T-cell (primary cell): ENCODE data around the gene FBXL12. TPM values are rescaled to one million over a fixed set of nuclear protein-coding genes. Genes with fewer than 3 reads are reported as not detected.

Experiments used
- ATAC-seq, 4 experiments: fragments of 200-7000 bp in 3 of 4; fragments of 150-1000 bp in 1 of 4; cut with Tn5 transposase; replicated peaks in 1 of 4; 1 replicate in 3 of 4; 2 replicates in 1 of 4; pipeline ENCODE4 v1.10.0; 2021; ENCODE audit warnings: moderate library complexity in 3 of 4, mild to moderate bottlenecking in 2 of 4, moderate number of reproducible peaks in 1 of 4
- CTCF ChIA-PET, 2 donors: fragments of 300-600 bp; sonication (Branson Sonifier 250); formaldehyde crosslinking; loops; one replicate each; lab custom pipeline; 2022; ENCODE audit warnings: antibody characterized with exemption in 2 of 2; lab: Charles Lee
- POLR2A ChIA-PET, 2 donors: fragments of 300-600 bp; sonication (Branson Sonifier 250); formaldehyde crosslinking; loops; one replicate each; lab custom pipeline; 2022; ENCODE audit warnings: antibody characterized with exemption in 2 of 2; lab: Charles Lee
- DNase-seq, 35 experiments: peaks; one replicate each; pipeline versions ENCODE4 v3.0.0 to v3.0.0-alpha.2; 2013 to 2023
- H3K27ac ChIP-seq: one replicate; pipeline ENCODE4 v1.5.1; 2013; ENCODE audit warnings: low read length
- H3K27me3 ChIP-seq, 2 experiments: replicated peaks in 1 of 2; 1 replicate in 1 of 2; 2 replicates in 1 of 2; pipeline versions ENCODE4 v1.6.1 to v1.7.0; 2013; ENCODE audit warnings: low read length in 1 of 2, mixed read lengths in 1 of 2; ENCODE audit not compliant: control insufficient read depth in 2 of 2, insufficient read depth in 2 of 2; ENCODE audit errors: extremely low read depth in 1 of 2
- H3K36me3 ChIP-seq, 2 donors: 1 replicate in 1 of 2; 2 replicates in 1 of 2; pipeline versions ENCODE4 v1.6.1 to v1.7.0; 2013; ENCODE audit warnings: low read length in 1 of 2; ENCODE audit not compliant: control insufficient read depth in 2 of 2, insufficient read depth in 1 of 2; ENCODE audit errors: extremely low read depth in 1 of 2
- H3K4me1 ChIP-seq, 2 experiments: 1 replicate in 1 of 2; 2 replicates in 1 of 2; pipeline versions ENCODE4 v1.6.1 to v1.7.0; 2013; ENCODE audit warnings: low read length in 2 of 2, mixed read lengths in 1 of 2; ENCODE audit not compliant: insufficient read depth in 2 of 2, control insufficient read depth in 1 of 2; ENCODE audit errors: extremely low read depth in 1 of 2
- H3K4me3 ChIP-seq, 2 donors: 1 replicate in 1 of 2; 2 replicates in 1 of 2; pipeline versions ENCODE4 v1.5.1 to v1.7.0; 2013; ENCODE audit warnings: mild to moderate bottlenecking in 2 of 2, low read length in 1 of 2, moderate library complexity in 1 of 2; ENCODE audit not compliant: control insufficient read depth in 1 of 2; ENCODE audit errors: extremely low read depth in 1 of 2
- H3K9me3 ChIP-seq: 2 replicates; pipeline ENCODE4 v1.7.0; 2013
- H3K27ac Mint-ChIP-seq, 2 donors: one replicate each; pipeline ENCODE4 v1.8.0; 2020 to 2021; ENCODE audit warnings: mild to moderate bottlenecking in 2 of 2, mixed read lengths in 2 of 2
- H3K27me3 Mint-ChIP-seq, 2 donors: one replicate each; pipeline ENCODE4 v1.8.0; 2021 to 2022; ENCODE audit warnings: mixed read lengths in 2 of 2
- H3K36me3 Mint-ChIP-seq: one replicate; pipeline ENCODE4 v1.8.0; 2021; ENCODE audit warnings: mixed read lengths
- H3K4me1 Mint-ChIP-seq, 3 donors: one replicate each; pipeline ENCODE4 v1.8.0; 2020 to 2022; ENCODE audit warnings: mixed read lengths in 3 of 3, mild to moderate bottlenecking in 1 of 3
- H3K4me3 Mint-ChIP-seq, 3 donors: one replicate each; pipeline ENCODE4 v1.8.0; 2020 to 2022; ENCODE audit warnings: mild to moderate bottlenecking in 3 of 3, mixed read lengths in 3 of 3, moderate library complexity in 3 of 3
- H3K9me3 Mint-ChIP-seq, 3 donors: one replicate each; pipeline ENCODE4 v1.8.0; 2020 to 2022; ENCODE audit warnings: mixed read lengths in 3 of 3
- WGBS: methylation state at CpG from one replicate; pipeline ENCODE4 v1.1.5; 2013; ENCODE audit warnings: missing lambda C conversion rate; ENCODE audit not compliant: insufficient coverage; 5-methylcytosine and 5-hydroxymethylcytosine counted together
- total RNA-seq, 35 experiments: library from RNA in 6 of 35; stranded (reverse) in 6 of 35; fragments of 120-200 nt in 1 of 35; gene quantifications; one replicate each; pipeline versions ENCODE4 v1.2.1 to v1.2.4 and lab custom pipeline; 2013 to 2026

FBXL12 gene
- total RNA-seq, 5 donors from 2014 or later (not counting 1 experiment from before 2014, with no cell fraction given) = 31.5 to 37.7 (median 35.0) TPM

GRCh38 chr19:9860407-9860806 is 41.5 kb upstream of the FBXL12 start:
- peak overlapping the region in 1 of 3 donors; percentile 86 for H3K4me3 Mint-ChIP-seq
- H3K27ac Mint-ChIP-seq = peak overlapping the region; percentile 43 to 68
- no peak overlapping the region for H3K27ac ChIP-seq
- peaks cover 62 to 99% of the 10 kb centered on the region in 2 experiments for H3K4me1 ChIP-seq
- ChIA-PET CTCF (interaction anchor here in 1 of 2 donors (0.6 kb wide), 2 partner anchors 47 to 245 kb away, joined by 3 read pairs; no protein-coding TSS in a partner anchor), POLR2A (interaction anchor here (0.6 kb wide), 5 partner anchors 9 to 1621 kb away, joined by 3 to 5 read pairs (median 4); no protein-coding TSS in a partner anchor)
- peaks cover 88 to 93% (median 88%) of the 10 kb centered on the region in 3 donors for H3K4me1 Mint-ChIP-seq
- DNase-seq (no peak), ATAC-seq (no peak)
- 100% methylated on average over 1 of the region's 8 CpGs for WGBS
- H3K4me3 ChIP-seq = no peak overlapping the region
- no peaks in the 10 kb centered on the region for H3K27me3 Mint-ChIP-seq
- H3K9me3 Mint-ChIP-seq = no peaks in the 10 kb centered on the region
- H3K36me3 Mint-ChIP-seq = peaks cover 5% of the 10 kb centered on the region
- no peaks in the 10 kb centered on the region for H3K9me3 ChIP-seq
- H3K36me3 ChIP-seq = peaks cover 0 to 3% of the 10 kb centered on the region in 2 donors
- H3K27me3 ChIP-seq = no peaks in the 10 kb centered on the region

- DNase-seq = no peak
- ChIA-PET CTCF (interaction anchor here (0.6 to 1.0 kb wide), 3 partner anchors 11 to 90 kb away, joined by 3 to 5 read pairs (median 4); partner anchors contain the start of gene ZNF846 (in 1 of the 2)), POLR2A (no interaction called here)
- H3K27me3 ChIP-seq = no peaks in the 10 kb centered on the region
- H3K27ac ChIP-seq = peak overlapping the region; percentile 55
- peaks cover 3 to 6% of the 10 kb centered on the region in 2 donors for H3K36me3 ChIP-seq
- no peaks in the 10 kb centered on the region for H3K9me3 Mint-ChIP-seq
- H3K36me3 Mint-ChIP-seq = peaks cover 11% of the 10 kb centered on the region
- peak overlapping the region; percentile 98 to 100 for H3K27ac Mint-ChIP-seq
- H3K4me1 Mint-ChIP-seq = peaks cover 82 to 90% (median 84%) of the 10 kb centered on the region in 3 donors
- peak overlapping the region; percentile 81 to 89 (median 86) for H3K4me3 Mint-ChIP-seq
- H3K9me3 ChIP-seq = no peaks in the 10 kb centered on the region
- peak overlapping the region in 1 of 2 donors; percentile 29 for H3K4me3 ChIP-seq
- H3K4me1 ChIP-seq = peaks cover 54 to 97% of the 10 kb centered on the region in 2 experiments
- no peak for ATAC-seq
- H3K27me3 Mint-ChIP-seq = no peaks in the 10 kb centered on the region
Measured at GRCh38 chr19:9858766-9859165, 39.9 kb upstream of the FBXL12 start.

- DNase-seq (peak in 18 of 35 experiments; percentile 3 to 72 (median 24)), ATAC-seq (peak; percentile 86 to 92 (median 89))
- H3K27me3 ChIP-seq = no peaks in the 10 kb centered on the region
- no peaks in the 10 kb centered on the region for H3K9me3 ChIP-seq
- peaks cover 49 to 91% of the 10 kb centered on the region in 2 experiments for H3K4me1 ChIP-seq
- CTCF ChIA-PET = interaction anchor here (0.6 to 1.0 kb wide), 4 partner anchors 10 to 89 kb away, joined by 3 to 5 read pairs (median 4); partner anchors contain the start of gene ZNF846 (in 1 of the 2)
- Mint-ChIP-seq H3K4me1 (peaks cover 82 to 85% (median 82%) of the 10 kb centered on the region in 3 donors), H3K4me3 (peak overlapping the region; percentile 81 to 89 (median 86)), H3K27ac (peak overlapping the region; percentile 98 to 100), H3K27me3 (no peaks in the 10 kb centered on the region), H3K36me3 (peaks cover 13% of the 10 kb centered on the region), H3K9me3 (no peaks in the 10 kb centered on the region)
- POLR2A ChIA-PET = interaction anchor here in 1 of 2 donors (0.6 to 1.0 kb wide), 2 partner anchors 22 to 411 kb away, joined by 3 to 4 read pairs; no protein-coding TSS in a partner anchor
- H3K4me3 ChIP-seq = peak overlapping the region; percentile 53 to 71
- peaks cover 3 to 10% of the 10 kb centered on the region in 2 donors for H3K36me3 ChIP-seq
- WGBS = 2% methylated on average over 8 of the region's 10 CpGs
- H3K27ac ChIP-seq = peak overlapping the region; percentile 63
Measured at GRCh38 chr19:9857920-9858746, 39.3 kb upstream of the FBXL12 start.

- POLR2A ChIA-PET = no interaction called here
- Histone ChIP-seq H3K4me1 (peaks cover 45 to 84% of the 10 kb centered on the region in 2 experiments), H3K4me3 (peak overlapping the region; percentile 53 to 71), H3K27ac (peak overlapping the region; percentile 63), H3K36me3 (peaks cover 3 to 10% of the 10 kb centered on the region in 2 donors), H3K9me3 (no peaks in the 10 kb centered on the region), H3K27me3 (no peaks in the 10 kb centered on the region)
- H3K36me3 Mint-ChIP-seq = peaks cover 15% of the 10 kb centered on the region
- H3K4me3 Mint-ChIP-seq = peak overlapping the region; percentile 81 to 89 (median 86)
- ATAC-seq (no peak), DNase-seq (no peak)
- peaks cover 80 to 84% (median 81%) of the 10 kb centered on the region in 3 donors for H3K4me1 Mint-ChIP-seq
- H3K27ac Mint-ChIP-seq = peak overlapping the region; percentile 98 to 100
- H3K27me3 Mint-ChIP-seq = no peaks in the 10 kb centered on the region
- no peaks in the 10 kb centered on the region for H3K9me3 Mint-ChIP-seq
- CTCF ChIA-PET = interaction anchor here in 1 of 2 donors (0.5 kb wide), 1 partner anchor 1276 kb away, joined by 3 read pairs; no protein-coding TSS in a partner anchor
- WGBS = 83% methylated on average over 13 of the region's 13 CpGs
Measured at GRCh38 chr19:9857076-9857721, 38.3 kb upstream of the FBXL12 start.

GRCh38 chr19:9856609-9857008 is 37.7 kb upstream of the FBXL12 start:
- Mint-ChIP-seq H3K27ac (peak overlapping the region; percentile 98 to 100), H3K36me3 (peaks cover 15% of the 10 kb centered on the region), H3K27me3 (no peaks in the 10 kb centered on the region), H3K4me1 (peaks cover 75 to 83% (median 77%) of the 10 kb centered on the region in 3 donors), H3K4me3 (peak overlapping the region; percentile 47 to 86 (median 54)), H3K9me3 (no peaks in the 10 kb centered on the region)
- DNase-seq (no peak), ATAC-seq (no peak)
- ChIA-PET CTCF (interaction anchor here in 1 of 2 donors (0.5 kb wide), 1 partner anchor 38 kb away, joined by 7 read pairs; the partner anchor contains the start of gene FBXL12), POLR2A (no interaction called here)
- peak overlapping the region in 1 of 2 donors; percentile 71 for H3K4me3 ChIP-seq
- no peaks in the 10 kb centered on the region for H3K27me3 ChIP-seq
- peaks cover 42 to 78% of the 10 kb centered on the region in 2 experiments for H3K4me1 ChIP-seq
- 97% methylated on average over 9 of the region's 9 CpGs for WGBS
- peaks cover 5 to 10% of the 10 kb centered on the region in 2 donors for H3K36me3 ChIP-seq
- no peaks in the 10 kb centered on the region for H3K9me3 ChIP-seq
- H3K27ac ChIP-seq = peak overlapping the region; percentile 63
